ENCODE data around the gene OST4. TPM values are rescaled to one million over a fixed set of nuclear protein-coding genes. Genes with fewer than 3 reads are reported as not detected.

The OST4 gene
- total RNA-seq, 1 donor from 2014 or later = 215 TPM

GRCh38 chr2:27067385-27067784, 4.1 kb downstream of the OST4 start:
- Mint-ChIP-seq H3K9me3 (ENCODE audit: unreplicated experiment) (peaks cover 9% of the 10 kb centered on the region), H3K4me3 (ENCODE audit: unreplicated experiment) (no peak overlapping the region), H3K27me3 (ENCODE audit: unreplicated experiment) (peaks cover 4% of the 10 kb centered on the region), H3K27ac (ENCODE audit: unreplicated experiment) (no peak overlapping the region), H3K36me3 (ENCODE audit: unreplicated experiment) (peaks cover 5% of the 10 kb centered on the region), H3K4me1 (ENCODE audit: low read depth, unreplicated experiment) (peaks cover 25% of the 10 kb centered on the region)
- DNase-seq = no peak
- TF ChIP-seq, protein P1, sequence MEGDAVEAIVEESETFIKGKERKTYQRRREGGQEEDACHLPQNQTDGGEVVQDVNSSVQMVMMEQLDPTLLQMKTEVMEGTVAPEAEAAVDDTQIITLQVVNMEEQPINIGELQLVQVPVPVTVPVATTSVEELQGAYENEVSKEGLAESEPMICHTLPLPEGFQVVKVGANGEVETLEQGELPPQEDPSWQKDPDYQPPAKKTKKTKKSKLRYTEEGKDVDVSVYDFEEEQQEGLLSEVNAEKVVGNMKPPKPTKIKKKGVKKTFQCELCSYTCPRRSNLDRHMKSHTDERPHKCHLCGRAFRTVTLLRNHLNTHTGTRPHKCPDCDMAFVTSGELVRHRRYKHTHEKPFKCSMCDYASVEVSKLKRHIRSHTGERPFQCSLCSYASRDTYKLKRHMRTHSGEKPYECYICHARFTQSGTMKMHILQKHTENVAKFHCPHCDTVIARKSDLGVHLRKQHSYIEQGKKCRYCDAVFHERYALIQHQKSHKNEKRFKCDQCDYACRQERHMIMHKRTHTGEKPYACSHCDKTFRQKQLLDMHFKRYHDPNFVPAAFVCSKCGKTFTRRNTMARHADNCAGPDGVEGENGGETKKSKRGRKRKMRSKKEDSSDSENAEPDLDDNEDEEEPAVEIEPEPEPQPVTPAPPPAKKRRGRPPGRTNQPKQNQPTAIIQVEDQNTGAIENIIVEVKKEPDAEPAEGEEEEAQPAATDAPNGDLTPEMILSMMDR (IDR thresholded peaks at IDR 0.05; ENCODE audit: partially characterized antibody, unreplicated experiment) = no peak

DNA sequence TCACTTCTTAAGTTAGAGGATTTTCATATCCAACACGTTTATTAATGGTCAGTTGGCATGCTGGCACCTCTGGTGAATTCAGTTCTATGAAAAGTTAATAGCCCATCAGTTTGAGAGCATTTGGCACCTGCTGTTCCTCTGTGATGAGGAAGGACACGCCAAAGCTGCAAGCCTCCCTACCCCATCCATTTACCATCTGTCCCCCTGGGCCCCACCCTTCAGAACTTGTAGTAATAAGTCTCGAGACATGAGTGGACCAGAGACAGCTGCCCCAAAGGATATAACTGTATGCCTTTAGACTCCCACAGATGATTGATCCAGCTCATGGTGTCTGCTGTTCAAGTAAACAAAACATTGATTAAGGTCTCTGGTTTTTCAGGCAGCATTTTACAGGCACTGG, 6.3 kb downstream of the OST4 start:
- Mint-ChIP-seq H3K9me3 (ENCODE audit: unreplicated experiment) (peaks cover 7% of the 10 kb centered on the region), H3K27ac (ENCODE audit: unreplicated experiment) (no peak overlapping the region), H3K36me3 (ENCODE audit: unreplicated experiment) (peaks cover 5% of the 10 kb centered on the region), H3K4me3 (ENCODE audit: unreplicated experiment) (no peak overlapping the region), H3K4me1 (ENCODE audit: low read depth, unreplicated experiment) (peaks cover 19% of the 10 kb centered on the region), H3K27me3 (ENCODE audit: unreplicated experiment) (peaks cover 1% of the 10 kb centered on the region)
- no peak for DNase-seq
- TF ChIP-seq, protein P1 (IDR thresholded peaks at IDR 0.05; ENCODE audit: partially characterized antibody, unreplicated experiment) = no peak

GRCh38 chr2:27060323-27060722, 11.1 kb downstream of the OST4 start:
- H3K36me3 Mint-ChIP-seq (ENCODE audit: unreplicated experiment) = peaks cover 5% of the 10 kb centered on the region
- H3K4me3 Mint-ChIP-seq (ENCODE audit: unreplicated experiment) = no peak overlapping the region
- H3K9me3 Mint-ChIP-seq (ENCODE audit: unreplicated experiment) = no peaks in the 10 kb centered on the region
- no peaks in the 10 kb centered on the region for H3K27me3 Mint-ChIP-seq (ENCODE audit: unreplicated experiment)
- H3K4me1 Mint-ChIP-seq (ENCODE audit: low read depth, unreplicated experiment) = peaks cover 1% of the 10 kb centered on the region
- no peak for DNase-seq
- TF ChIP-seq, protein P1 (IDR thresholded peaks at IDR 0.05; ENCODE audit: partially characterized antibody, unreplicated experiment) = no peak
- no peak overlapping the region for H3K27ac Mint-ChIP-seq (ENCODE audit: unreplicated experiment)

GRCh38 chr2:27059141-27059820, 12.2 kb downstream of the OST4 start:
- TF ChIP-seq, protein P1 (IDR thresholded peaks at IDR 0.05; ENCODE audit: partially characterized antibody, unreplicated experiment) = no peak
- H3K9me3 Mint-ChIP-seq (ENCODE audit: unreplicated experiment) = no peaks in the 10 kb centered on the region
- no peak overlapping the region for H3K4me3 Mint-ChIP-seq (ENCODE audit: unreplicated experiment)
- no peak for DNase-seq
- H3K4me1 Mint-ChIP-seq (ENCODE audit: low read depth, unreplicated experiment) = no peaks in the 10 kb centered on the region
- peaks cover 5% of the 10 kb centered on the region for H3K36me3 Mint-ChIP-seq (ENCODE audit: unreplicated experiment)
- H3K27me3 Mint-ChIP-seq (ENCODE audit: unreplicated experiment) = no peaks in the 10 kb centered on the region
- H3K27ac Mint-ChIP-seq (ENCODE audit: unreplicated experiment) = no peak overlapping the region

- no peak overlapping the region for H3K4me3 Mint-ChIP-seq (ENCODE audit: unreplicated experiment)
- TF ChIP-seq, protein P1 (IDR thresholded peaks at IDR 0.05; ENCODE audit: partially characterized antibody, unreplicated experiment) = no peak
- no peak for DNase-seq
- no peak overlapping the region for H3K27ac Mint-ChIP-seq (ENCODE audit: unreplicated experiment)
- H3K27me3 Mint-ChIP-seq (ENCODE audit: unreplicated experiment) = peaks cover 4% of the 10 kb centered on the region
- H3K9me3 Mint-ChIP-seq (ENCODE audit: unreplicated experiment) = no peaks in the 10 kb centered on the region
- no peaks in the 10 kb centered on the region for H3K4me1 Mint-ChIP-seq (ENCODE audit: low read depth, unreplicated experiment)
- peaks cover 5% of the 10 kb centered on the region for H3K36me3 Mint-ChIP-seq (ENCODE audit: unreplicated experiment)
Measured at GRCh38 chr2:27058210-27058609, 13.2 kb downstream of the OST4 start.
